ENCODE data around the gene GNAS. TPM values are rescaled to one million over a fixed set of nuclear protein-coding genes. Genes with fewer than 3 reads are reported as not detected.

The GNAS gene
- total RNA-seq, 1 donor from 2014 or later = 1,218 TPM

- H3K36me3 Mint-ChIP-seq = no peaks in the 10 kb centered on the region
- no peaks in the 10 kb centered on the region for H3K27me3 Mint-ChIP-seq (ENCODE audit: low read depth)
- H3K4me3 Mint-ChIP-seq = no peak overlapping the region
- DNase-seq (ENCODE audit: low spot score in 2 of 2, unreplicated experiment in 2 of 2) = no peak
- no peak for TF ChIP-seq CTCF (IDR thresholded peaks at IDR 0.05; ENCODE audit: unreplicated experiment)
- no peak overlapping the region for H3K27ac Mint-ChIP-seq
- peaks cover 57% of the 10 kb centered on the region for H3K4me1 Mint-ChIP-seq
- no peaks in the 10 kb centered on the region for H3K9me3 Mint-ChIP-seq
Measured at GRCh38 chr20:58878399-58878798, 25.9 kb downstream of the GNAS start.

DNA sequence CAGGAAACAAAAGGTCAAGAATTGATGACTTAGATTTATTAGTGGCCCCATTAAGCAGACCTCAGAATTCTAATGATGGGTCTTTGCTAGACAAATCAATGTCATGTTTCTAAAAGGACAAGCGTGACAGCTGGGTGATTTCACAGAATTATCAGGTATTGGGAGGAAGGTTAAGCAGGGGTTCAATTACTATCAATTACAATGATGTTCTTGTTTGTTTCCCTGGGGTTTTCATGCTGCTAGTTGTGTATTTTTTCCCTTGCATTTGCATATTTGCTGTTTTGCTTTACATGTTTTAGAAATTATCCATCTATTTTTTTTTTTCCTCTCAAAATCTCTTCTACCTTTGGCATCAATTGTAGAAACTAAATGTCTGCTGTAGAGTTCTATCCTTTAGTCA, 27.9 kb downstream of the GNAS start:
- Mint-ChIP-seq H3K4me1 (peaks cover 63% of the 10 kb centered on the region), H3K9me3 (no peaks in the 10 kb centered on the region), H3K27ac (no peak overlapping the region), H3K36me3 (no peaks in the 10 kb centered on the region), H3K4me3 (no peak overlapping the region), H3K27me3 (ENCODE audit: low read depth) (no peaks in the 10 kb centered on the region)
- no peak for DNase-seq (ENCODE audit: low spot score in 2 of 2, unreplicated experiment in 2 of 2)
- TF ChIP-seq CTCF (IDR thresholded peaks at IDR 0.05; ENCODE audit: unreplicated experiment) = no peak

DNA sequence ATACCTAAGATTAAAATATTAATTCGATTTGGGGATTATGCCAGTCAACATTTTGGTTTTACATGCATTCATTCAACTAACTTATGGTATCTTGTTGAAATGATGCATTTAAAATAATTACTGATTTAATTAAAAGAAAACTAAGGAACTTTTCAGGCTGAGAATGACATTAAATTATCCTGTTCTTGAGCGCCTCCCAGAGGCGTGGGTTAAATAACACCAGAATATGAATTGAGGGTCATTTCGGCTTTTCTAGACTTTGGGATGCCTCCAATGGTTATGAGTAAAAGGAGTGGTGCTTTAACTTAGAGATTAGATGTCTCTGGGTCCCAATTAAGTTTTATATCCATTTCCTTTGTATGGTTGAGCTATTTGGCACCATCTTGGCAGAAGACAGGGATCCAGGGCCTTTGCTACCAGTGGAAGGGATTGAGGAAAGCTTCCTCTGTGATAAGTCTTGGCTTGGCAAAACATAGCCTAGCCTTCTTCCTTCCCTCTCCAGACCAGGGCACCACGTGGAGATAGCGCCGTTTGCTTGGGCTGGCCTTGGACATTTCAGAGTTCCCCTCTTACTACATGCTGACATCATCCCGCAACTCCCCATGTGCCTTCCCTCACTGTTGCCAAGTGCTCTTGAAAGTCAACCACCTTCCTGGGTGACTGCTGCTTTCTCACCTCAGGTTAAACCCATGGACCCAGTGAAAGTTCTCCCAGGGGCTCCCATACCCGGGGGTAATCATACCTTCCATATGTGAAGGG, 28.7 kb downstream of the GNAS start:
- peaks cover 63% of the 10 kb centered on the region for H3K4me1 Mint-ChIP-seq
- no peak for DNase-seq (ENCODE audit: low spot score in 2 of 2, unreplicated experiment in 2 of 2)
- no peaks in the 10 kb centered on the region for H3K9me3 Mint-ChIP-seq
- H3K27me3 Mint-ChIP-seq (ENCODE audit: low read depth) = no peaks in the 10 kb centered on the region
- peaks cover 2% of the 10 kb centered on the region for H3K36me3 Mint-ChIP-seq
- no peak for TF ChIP-seq CTCF (IDR thresholded peaks at IDR 0.05; ENCODE audit: unreplicated experiment)
- H3K27ac Mint-ChIP-seq = no peak overlapping the region
- no peak overlapping the region for H3K4me3 Mint-ChIP-seq

DNA sequence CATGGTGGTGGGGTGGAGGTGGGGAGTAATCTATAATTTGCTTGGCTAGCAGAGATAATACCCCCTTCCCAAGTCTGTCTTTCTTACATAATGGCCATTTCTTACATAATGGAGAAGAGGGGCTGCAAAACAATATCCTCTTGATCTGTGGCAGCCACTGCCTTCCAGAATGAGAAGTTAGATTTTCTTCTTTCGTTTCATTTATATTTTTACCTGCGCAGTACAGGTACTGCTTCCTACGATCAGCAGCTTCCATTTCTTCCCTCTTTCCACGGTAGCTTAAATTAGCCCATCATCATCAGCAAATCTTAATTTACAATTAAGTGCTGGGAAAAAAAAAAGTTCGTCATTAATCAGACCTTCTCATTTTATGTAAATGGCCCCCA, 30.2 kb downstream of the GNAS start:
- Mint-ChIP-seq H3K4me3 (peak overlapping the region; percentile 42), H3K27me3 (ENCODE audit: low read depth) (no peaks in the 10 kb centered on the region), H3K4me1 (peaks cover 53% of the 10 kb centered on the region), H3K9me3 (no peaks in the 10 kb centered on the region), H3K27ac (peak overlapping the region; percentile 97), H3K36me3 (peaks cover 2% of the 10 kb centered on the region)
- TF ChIP-seq CTCF (IDR thresholded peaks at IDR 0.05; ENCODE audit: unreplicated experiment) = no peak
- no peak for DNase-seq (ENCODE audit: low spot score in 2 of 2, unreplicated experiment in 2 of 2)

GRCh38 chr20:58883241-58883691, 30.8 kb downstream of the GNAS start:
- DNase-seq (ENCODE audit: low spot score in 2 of 2, unreplicated experiment in 2 of 2) = no peak
- Mint-ChIP-seq H3K27me3 (ENCODE audit: low read depth) (no peaks in the 10 kb centered on the region), H3K9me3 (no peaks in the 10 kb centered on the region), H3K27ac (peak overlapping the region; percentile 97), H3K4me1 (peaks cover 52% of the 10 kb centered on the region), H3K4me3 (peak overlapping the region; percentile 42), H3K36me3 (peaks cover 2% of the 10 kb centered on the region)
- TF ChIP-seq CTCF (IDR thresholded peaks at IDR 0.05; ENCODE audit: unreplicated experiment) = no peak
